KOPT-K1 (cell line): Measurements from ENCODE around the gene CRABP1.

ENCODE experiments used
- H3K27ac ChIP-seq: fragments of 200-600 bp; sonication (generic); 2 replicates; pipeline ENCODE4 v1.5.1; 2016; ENCODE audit warnings: antibody characterized with exemption, mild to moderate bottlenecking, low read depth, low read length; ENCODE audit not compliant: poor library complexity, severe bottlenecking
- H3K36me3 ChIP-seq: fragments of 200-600 bp; sonication (generic); 2 replicates; pipeline ENCODE4 v1.5.1; 2017; ENCODE audit warnings: antibody characterized with exemption, mild to moderate bottlenecking, low read length, moderate library complexity; ENCODE audit not compliant: insufficient read depth
- H3K9me3 ChIP-seq: fragments of 200-600 bp; sonication (generic); 2 replicates; pipeline ENCODE4 v1.5.1; 2017; ENCODE audit warnings: antibody characterized with exemption, low read length, mild to moderate bottlenecking; ENCODE audit not compliant: insufficient read depth, poor library complexity, severe bottlenecking

The CRABP1 gene

GRCh38 chr15:78312957-78313356, 27.2 kb upstream of the CRABP1 start:
- Histone ChIP-seq H3K36me3 (no peaks in the 10 kb centered on the region), H3K27ac (no peak overlapping the region), H3K9me3 (no peaks in the 10 kb centered on the region)

- Histone ChIP-seq H3K9me3 (no peaks in the 10 kb centered on the region), H3K27ac (no peak overlapping the region), H3K36me3 (no peaks in the 10 kb centered on the region)
Observed at GRCh38 chr15:78313383-78313782, 26.8 kb upstream of the CRABP1 start.

- H3K9me3 ChIP-seq: no peaks in the 10 kb centered on the region
Observed at GRCh38 chr15:78314181-78314581, 26.0 kb upstream of the CRABP1 start.

GRCh38 chr15:78315686-78316282, 24.4 kb upstream of the CRABP1 start:
- Histone ChIP-seq H3K9me3 (no peaks in the 10 kb centered on the region), H3K36me3 (no peaks in the 10 kb centered on the region), H3K27ac (no peak overlapping the region)

More at GRCh38 chr15:78314181-78314581, 26.0 kb upstream of the CRABP1 start:
- H3K36me3 ChIP-seq: no peaks in the 10 kb centered on the region
- H3K27ac ChIP-seq: no peak overlapping the region

GRCh38 chr15:78316283-78317083, 23.7 kb upstream of the CRABP1 start:
- Histone ChIP-seq H3K27ac (no peak overlapping the region), H3K9me3 (no peaks in the 10 kb centered on the region), H3K36me3 (no peaks in the 10 kb centered on the region)

GRCh38 chr15:78317145-78317836, 22.9 kb upstream of the CRABP1 start:
- Histone ChIP-seq H3K27ac (no peak overlapping the region), H3K9me3 (no peaks in the 10 kb centered on the region), H3K36me3 (no peaks in the 10 kb centered on the region)

GRCh38 chr15:78319588-78319987, 20.6 kb upstream of the CRABP1 start:
- Histone ChIP-seq H3K9me3 (no peaks in the 10 kb centered on the region), H3K36me3 (no peaks in the 10 kb centered on the region)

GRCh38 chr15:78320183-78320582, 20.0 kb upstream of the CRABP1 start:
- Histone ChIP-seq H3K27ac (no peak overlapping the region), H3K36me3 (no peaks in the 10 kb centered on the region), H3K9me3 (no peaks in the 10 kb centered on the region)

More at GRCh38 chr15:78319588-78319987, 20.6 kb upstream of the CRABP1 start:
- H3K27ac ChIP-seq: no peak overlapping the region

GRCh38 chr15:78321041-78321570, 19.0 kb upstream of the CRABP1 start:
- H3K27ac ChIP-seq: no peak overlapping the region
- no peaks in the 10 kb centered on the region for H3K36me3 ChIP-seq
- H3K9me3 ChIP-seq: no peaks in the 10 kb centered on the region

GRCh38 chr15:78321786-78322185, 18.4 kb upstream of the CRABP1 start:
- H3K27ac ChIP-seq: no peak overlapping the region

GRCh38 chr15:78322243-78322642, 17.9 kb upstream of the CRABP1 start:
- Histone ChIP-seq H3K36me3 (no peaks in the 10 kb centered on the region), H3K27ac (no peak overlapping the region)

More at GRCh38 chr15:78321786-78322185, 18.4 kb upstream of the CRABP1 start:
- no peaks in the 10 kb centered on the region for H3K36me3 ChIP-seq
- H3K9me3 ChIP-seq: no peaks in the 10 kb centered on the region

GRCh38 chr15:78322724-78323521, 17.2 kb upstream of the CRABP1 start:
- Histone ChIP-seq H3K36me3 (no peaks in the 10 kb centered on the region), H3K9me3 (no peaks in the 10 kb centered on the region), H3K27ac (no peak overlapping the region)

More at GRCh38 chr15:78322243-78322642, 17.9 kb upstream of the CRABP1 start:
- no peaks in the 10 kb centered on the region for H3K9me3 ChIP-seq

- Histone ChIP-seq H3K27ac (no peak overlapping the region), H3K36me3 (no peaks in the 10 kb centered on the region), H3K9me3 (no peaks in the 10 kb centered on the region)
Observed at GRCh38 chr15:78323693-78324092, 16.5 kb upstream of the CRABP1 start.

GRCh38 chr15:78324144-78324543, 16.0 kb upstream of the CRABP1 start:
- no peaks in the 10 kb centered on the region for H3K36me3 ChIP-seq
- no peak overlapping the region for H3K27ac ChIP-seq

More at GRCh38 chr15:78324144-78324543, 16.0 kb upstream of the CRABP1 start:
- no peaks in the 10 kb centered on the region for H3K9me3 ChIP-seq
